ENCODE measurements around the gene GIMAP6.
"Not testable (repeated sequence)": the region's sequence is repeated elsewhere in the genome, so short reads cannot be mapped to it uniquely, and the experiment has no call there.

GIMAP6 gene

DNA sequence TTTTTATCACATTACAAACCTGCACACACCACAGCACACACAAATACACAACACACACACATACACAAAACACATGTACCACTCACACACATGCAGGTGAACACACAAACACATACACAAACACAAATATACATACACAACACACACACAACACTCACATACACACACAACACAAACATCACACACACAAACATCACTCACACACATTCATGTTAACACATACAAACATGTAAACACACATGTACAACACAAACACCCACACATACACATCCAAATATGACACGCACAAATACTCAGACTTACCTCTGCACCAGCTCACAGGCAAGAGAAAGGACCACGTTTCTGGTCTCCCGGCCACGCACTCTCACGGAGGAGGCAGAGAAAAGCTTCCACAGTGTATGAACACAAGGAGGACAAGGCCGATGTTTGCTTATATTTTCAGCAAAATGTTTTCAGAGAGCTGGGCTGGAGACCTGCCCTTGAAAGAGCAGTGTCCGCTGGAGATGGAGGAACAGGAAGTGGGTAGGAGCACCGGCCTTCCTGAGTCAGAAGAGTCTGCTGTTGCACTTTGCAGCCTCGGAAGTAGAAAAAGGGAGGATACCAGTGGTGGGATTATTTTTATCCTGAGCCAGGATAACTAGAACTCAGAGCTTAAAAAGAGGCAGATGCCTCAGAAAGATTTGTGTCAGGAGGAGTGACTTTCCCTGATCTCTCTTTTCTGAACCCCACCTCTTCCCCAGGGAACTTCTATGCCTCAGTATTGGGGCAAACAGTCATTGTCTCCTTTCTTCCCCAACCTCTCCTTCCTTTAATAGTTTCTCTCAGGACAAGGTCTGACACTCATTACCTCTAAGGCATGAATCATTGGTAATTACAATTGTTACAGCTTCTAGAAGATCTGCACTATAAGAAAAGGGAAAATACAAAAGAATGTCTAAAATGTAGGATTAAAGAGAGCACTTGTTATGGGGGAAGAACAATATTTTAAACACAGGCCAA is at the start of gene GIMAP6:
Gene GIMAP6 (minus strand): TSS at position 520 of the 999 bp plus-strand sequence. CDS start 2,243 bp downstream, outside the sequence.
- peak in 2 of 4 experiments; percentile 24 to 37 for DNase-seq

DNA sequence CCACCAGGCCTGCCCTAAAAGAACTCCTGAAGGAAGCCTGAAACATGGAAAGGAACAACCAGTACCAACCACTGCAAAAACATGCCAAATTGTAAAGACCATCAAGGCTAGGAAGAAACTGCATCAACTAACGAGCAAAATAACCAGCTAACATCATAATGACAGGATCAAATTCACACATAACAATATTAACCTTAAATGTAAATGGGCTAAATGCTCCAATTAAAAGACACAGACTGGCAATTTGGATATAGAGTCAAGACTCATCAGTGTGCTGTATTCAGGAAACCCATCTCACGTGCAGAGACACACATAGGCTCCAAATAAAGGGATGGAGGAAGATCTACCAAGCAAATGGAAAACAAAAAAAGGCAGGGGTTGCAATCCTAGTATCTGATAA is 48.2 kb upstream of the GIMAP6 start:
- DNase-seq, result not testable (repeated sequence)

DNA sequence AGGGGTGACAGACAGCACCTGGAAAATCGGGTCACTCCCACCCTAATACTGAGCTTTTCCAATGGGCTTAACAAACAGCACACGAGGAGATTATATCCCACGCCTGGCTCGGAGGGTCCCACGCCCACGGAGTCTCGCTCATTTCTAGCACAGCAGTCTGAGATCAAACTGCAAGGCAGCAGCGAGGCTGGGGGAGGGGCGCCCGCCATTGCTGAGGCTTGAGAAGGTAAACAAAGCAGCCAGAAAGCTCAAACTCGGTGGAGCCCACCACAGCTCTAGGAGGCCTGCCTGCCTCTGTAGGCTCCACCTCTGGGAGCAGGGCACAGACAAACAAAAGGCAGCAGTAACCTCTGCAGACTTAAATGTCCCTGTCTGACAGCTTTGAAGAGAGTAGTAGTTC is 46.4 kb upstream of the GIMAP6 start:
- DNase-seq, result peak in 1 of 4 experiments; percentile 21

DNA sequence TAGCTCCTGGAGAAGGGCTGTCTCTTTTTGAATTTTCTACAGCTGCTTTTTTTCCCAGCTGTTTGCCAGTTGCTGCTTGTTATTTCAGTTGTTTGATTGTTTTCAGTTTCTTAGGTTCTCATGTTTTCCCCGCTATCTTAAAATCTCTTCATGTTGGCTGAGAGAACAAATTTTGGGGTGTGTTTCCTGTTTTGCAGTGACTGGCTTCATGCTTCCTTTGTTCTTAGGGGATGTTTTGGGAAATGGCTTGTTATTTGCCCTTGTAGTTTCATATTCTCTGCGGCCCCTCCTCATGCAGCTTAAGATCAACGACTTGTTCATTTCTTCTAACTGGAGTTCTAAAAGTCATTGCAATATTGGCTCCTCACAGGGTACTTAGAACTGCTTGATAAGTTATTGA is 44.7 kb upstream of the GIMAP6 start:
- DNase-seq, result not testable (repeated sequence)

DNA sequence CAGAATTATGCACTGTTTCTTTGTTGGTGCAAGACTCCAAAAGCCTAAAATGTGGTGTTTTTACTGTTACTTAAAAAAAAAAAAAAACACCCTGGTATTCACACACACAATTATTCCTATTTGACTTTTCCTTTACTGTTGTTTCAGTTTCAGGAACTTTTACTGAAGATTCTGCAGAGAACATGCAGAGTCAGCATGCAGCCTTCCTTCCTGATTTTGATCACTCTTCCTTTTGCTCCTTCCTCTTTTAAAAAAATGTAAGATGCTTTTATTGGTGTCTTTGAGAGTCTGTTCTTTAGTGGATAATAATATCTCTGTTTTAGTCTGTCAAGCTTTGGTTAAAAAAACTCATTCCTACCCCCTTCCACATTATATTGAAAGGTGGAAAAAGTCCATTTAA is 44.1 kb upstream of the GIMAP6 start:
- not testable (repeated sequence) for DNase-seq

DNA sequence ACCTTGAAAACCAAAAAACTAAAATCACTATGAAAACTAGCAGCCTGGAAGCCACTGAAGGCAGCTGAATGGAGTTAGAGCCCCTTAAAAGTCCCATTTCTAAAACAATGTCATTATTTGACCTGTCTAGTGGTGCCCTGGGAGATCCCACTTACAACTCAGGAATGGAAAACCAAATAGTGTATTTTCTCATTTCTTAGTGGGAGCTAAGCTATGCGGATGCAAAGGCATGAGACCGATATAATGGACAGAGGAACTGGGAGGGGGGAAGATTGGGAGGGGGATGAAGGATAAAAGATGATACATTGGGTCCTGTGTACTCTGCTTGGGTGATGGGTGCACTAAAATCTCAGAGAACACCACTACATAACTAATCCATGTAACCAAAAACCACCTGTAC is 43.5 kb upstream of the GIMAP6 start:
- no peak for DNase-seq

DNA sequence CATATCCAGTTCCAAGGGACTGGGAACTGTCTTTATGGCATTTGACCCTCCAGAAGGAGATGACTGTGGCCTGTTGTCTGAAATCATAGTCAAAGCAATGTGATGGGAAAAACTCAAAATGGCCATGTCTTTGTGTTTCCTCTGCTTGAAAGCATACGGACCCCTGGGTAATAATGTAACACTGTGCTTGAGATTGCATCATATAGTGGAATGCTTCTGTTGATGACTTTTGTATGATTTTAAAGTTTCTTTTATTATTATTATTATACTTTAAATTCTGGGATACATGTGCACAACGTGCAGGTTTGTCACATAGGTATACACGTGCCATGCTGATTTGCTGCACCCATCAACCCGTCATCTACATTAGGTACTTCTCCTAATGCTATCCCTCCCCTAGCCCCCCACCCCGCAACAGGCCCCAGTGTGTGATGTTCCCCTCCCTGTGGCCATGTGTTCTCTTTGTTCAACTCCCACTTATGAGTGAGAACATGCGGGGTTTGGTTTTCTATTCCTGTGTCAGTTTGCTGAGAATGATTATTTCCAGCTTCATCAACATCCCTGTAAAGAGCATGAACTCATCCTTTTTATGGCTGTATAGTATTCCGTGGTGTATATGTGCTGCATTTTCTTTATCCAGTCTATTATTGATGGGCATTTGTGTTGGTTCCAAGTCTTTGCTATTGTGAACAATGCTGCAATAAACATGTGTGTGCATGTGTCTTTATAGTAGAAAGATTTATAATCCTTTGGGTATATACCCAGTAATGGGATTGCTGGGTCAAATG is 39.8 kb upstream of the GIMAP6 start:
- not testable (repeated sequence) for DNase-seq

DNA sequence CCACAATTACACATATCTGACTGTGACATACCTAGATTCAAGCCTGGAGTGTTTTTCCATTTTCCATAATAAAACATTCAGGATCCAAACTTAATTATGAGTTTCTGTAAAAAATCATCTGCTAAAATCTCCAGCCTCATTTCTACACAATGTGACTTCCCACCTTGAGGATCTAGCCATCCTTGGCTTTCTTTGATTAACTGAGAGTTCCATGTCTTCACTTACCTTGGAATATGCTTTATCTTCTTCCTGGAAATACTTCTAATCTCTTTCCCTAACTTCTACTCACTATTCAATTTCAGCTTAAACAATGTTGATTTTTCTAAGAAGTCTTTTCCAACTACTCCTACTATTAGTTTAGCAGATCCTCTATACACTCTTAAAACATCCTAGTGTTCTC is 36.8 kb upstream of the GIMAP6 start:
- DNase-seq, result no peak

DNA sequence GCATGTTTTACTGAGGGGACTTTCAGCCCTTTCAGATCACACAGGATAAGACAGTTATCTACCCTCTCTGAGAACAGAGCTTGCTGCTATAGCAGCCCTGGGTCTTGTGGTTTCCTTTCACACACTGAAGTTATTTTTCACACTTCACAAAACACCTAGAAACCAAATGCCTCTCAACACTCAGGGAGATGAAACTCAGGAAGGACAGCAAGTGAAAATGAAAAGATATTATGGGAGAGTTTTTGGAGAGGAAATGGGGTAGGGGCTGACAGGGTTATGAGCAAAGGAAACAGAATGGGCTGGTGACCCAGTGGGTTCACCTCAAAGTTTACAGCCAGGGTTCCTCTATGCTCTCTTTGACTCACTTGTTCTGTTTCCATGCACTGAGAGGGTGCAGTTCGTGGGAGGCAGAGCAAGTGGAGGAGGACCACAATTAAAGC is 36.3 kb upstream of the GIMAP6 start:
- DNase-seq, result peak in 1 of 4 experiments; percentile 18

DNA sequence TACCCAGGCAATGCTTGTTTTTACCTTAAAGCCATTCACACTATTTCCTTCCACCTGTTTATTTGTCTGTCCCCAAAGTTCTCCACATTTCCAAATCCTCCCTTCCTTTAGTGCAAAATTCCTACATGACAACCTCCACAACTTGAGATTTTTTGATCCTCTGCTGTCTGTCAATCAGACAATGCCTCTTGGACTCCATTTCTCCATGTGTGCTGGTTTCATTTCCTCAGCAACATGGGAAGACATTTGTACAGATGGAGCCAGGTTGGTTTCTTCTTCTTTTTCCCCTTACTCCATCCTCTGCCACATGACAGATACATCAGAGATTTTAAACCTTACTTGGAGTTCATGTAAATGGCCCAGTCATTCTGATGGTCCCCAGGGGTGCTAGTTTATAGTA is 34.2 kb upstream of the GIMAP6 start:
- no peak for DNase-seq

DNA sequence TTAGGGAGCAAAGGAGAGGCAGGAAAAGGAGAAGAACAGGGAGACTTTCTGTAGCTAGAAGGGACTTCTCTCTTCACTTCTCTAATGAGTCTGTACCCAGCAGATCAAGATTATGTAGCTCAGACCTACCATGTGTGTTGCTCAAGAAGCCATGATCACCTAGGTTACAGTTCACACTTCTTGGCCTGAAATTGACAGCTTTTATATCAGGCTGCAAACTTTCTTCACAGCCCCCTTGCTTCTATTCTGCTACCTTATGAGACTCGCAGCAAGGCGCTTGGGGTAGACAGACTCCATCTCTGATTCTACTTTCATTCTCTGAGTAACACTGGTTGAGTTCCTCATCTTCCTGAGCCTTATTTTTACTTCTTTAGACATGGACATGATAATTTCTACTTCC is 33.7 kb upstream of the GIMAP6 start:
- no peak for DNase-seq

DNA sequence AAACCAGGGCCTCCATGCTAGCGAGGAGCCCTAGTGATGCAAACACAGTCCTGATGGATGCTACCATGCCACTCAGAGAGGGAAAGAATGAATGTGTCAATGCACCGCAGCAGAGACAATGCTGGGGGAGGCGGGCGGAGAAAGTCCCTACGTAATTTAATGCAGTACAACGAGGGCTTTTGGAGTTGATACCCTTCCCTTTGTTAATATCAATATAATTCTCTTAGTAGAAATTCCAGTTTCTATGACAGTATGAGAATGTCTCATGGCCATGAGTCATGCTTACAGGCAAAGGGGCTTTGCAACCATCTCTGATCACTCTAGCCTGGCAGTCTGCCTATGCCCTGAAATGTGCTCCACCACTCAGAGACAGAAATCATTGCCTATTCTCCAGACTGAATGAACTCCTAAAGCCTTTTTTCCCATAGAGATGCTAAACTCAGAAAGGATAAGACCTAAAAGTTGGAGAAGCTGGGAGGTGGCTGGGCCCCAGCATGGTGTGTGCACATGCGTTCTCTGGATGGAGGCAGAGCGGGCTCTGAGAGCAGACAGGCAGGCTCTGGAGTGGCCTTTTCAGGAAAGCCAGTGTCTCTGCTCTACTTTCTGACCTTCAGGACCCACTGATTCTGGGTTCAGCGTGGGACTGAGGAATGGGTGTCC is 33.0 kb upstream of the GIMAP6 start:
- no peak for DNase-seq

DNA sequence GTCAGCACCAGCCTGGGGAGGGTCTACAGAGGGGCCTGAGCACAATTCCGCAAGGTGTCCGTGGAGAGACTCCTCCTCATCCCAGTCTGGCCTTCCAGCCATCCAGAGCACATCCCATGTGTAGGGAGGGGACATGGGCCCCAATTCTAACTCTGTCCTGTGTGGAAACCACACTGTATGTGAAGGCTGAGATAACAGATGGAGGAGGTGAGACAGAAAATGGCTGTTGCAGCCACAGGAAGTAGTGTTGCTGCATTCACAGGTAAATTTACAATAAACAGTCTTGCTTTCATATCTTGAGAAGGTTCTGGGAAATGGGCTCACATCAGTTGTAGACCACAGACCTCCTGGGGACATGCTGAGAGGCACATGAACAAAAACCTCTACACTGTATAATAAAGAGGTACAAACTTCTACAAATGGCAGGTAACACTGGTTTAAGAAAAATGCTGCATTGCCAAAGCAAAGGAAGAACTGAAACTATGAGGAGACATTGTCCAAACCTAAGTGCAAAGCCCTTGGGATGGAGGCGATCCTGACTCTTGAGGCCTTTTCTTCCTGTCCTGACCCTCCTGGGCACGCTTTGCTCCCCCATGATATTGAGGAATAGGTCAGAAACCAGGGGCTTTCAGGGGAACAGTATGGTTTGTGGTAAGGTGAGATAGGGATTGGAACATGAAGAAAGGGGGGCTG is 31.8 kb upstream of the GIMAP6 start:
- no peak for DNase-seq

DNA sequence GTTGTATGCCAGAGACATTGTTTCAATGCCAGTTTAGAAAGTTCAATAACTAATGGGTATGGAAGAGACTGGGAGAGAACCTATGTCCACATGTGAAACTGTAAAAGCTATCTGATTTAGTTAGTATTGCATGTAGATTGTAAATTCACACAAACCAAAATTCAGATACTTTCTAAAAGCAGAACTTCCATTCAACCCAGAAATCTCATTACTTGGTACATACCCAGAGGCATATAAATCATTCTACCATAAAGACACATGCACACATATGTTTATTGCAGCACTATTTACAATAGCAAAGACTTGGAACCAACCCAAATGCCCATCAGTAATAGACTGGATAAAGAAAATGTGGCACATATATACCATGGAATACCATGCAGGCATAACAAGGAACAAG is 30.6 kb upstream of the GIMAP6 start:
- not testable (repeated sequence) for DNase-seq

DNA sequence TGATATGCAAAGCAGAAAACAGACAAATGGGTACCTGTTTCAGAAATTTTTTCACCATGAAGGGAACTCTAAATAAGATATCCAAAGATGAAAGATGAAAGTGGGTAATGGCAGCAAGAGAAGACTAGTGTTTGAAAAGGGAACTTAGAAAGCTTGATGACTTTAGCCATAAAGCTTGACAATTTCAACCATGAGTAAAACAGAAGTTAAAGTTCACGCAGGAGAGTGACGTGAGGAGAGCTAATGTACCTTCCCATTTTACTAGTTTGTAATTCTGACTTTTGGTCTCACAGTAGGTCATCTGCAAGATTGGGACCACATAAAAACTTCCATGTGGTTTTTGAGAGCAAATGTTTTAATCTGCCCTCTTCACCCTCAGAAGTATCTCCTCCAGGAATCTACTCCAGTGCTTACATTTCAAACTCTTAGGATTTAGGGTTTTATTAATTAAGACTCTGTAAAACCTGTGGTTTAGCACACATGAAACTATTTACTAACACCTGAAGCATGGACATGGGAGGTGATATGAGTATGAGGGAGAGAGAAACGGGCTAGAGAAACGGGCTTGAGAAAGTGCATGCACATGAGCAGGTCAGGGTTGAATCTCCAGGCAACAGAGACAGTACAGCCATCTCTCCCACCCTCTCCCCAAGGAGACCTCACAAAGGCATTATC is 28.9 kb upstream of the GIMAP6 start:
- no peak for DNase-seq

DNA sequence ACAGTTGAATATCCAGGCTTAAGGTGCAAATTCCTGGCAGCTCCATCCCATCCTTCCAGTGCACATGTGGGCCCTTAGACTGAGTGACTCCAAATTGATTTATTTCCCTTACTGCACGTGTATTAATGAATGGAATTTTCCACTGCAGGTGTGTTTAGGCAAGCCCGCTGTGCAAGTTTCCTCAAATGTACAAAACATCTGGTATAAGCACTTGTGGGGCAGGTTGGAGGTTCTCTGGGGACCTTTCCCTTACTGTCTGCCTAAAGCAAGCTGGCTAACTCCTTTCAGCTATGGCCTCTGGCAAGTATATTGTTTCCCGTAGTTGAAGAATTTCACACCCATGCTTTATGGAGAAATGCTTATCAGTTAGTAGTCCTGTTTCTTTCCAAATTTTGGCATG is 25.3 kb upstream of the GIMAP6 start:
- DNase-seq, result no peak

DNA sequence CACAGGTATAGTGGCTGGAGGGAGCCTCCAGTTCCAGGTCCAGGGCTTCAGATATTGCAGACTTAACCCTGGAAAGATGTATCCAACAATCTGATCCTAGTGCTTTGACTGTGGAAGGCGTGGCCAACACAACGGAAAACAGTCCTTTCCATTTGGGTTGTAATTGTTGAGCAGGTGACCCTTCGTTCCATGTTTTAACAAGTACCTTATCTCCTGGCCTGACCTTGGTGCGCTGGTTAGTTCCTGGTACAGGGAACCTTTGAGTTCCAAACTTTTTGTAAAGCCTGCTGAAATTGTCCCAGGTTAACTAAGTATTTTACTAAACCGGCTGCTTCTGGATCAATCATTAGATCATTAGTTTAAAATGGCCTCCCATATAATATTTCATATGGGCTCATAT is 23.9 kb upstream of the GIMAP6 start:
- DNase-seq, result no peak

DNA sequence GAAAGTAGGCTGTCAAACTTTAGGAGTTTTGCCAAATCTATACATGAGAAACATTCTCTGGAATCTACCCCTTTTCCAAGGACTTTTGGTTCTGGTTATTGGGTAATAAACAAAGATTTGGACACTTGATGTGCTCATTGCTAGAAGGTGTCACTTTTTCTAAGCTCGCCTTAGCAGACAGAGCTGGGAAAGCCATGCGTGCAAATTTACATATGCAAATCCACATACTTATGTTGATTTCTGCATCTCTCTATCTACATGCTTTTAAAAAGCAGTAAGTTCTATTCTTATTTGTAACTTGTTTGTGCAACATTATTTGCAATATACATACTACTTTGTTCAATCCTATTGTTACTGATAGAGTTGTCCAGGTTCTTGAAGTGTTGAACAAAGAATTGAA is 22.5 kb upstream of the GIMAP6 start:
- DNase-seq, result no peak

DNA sequence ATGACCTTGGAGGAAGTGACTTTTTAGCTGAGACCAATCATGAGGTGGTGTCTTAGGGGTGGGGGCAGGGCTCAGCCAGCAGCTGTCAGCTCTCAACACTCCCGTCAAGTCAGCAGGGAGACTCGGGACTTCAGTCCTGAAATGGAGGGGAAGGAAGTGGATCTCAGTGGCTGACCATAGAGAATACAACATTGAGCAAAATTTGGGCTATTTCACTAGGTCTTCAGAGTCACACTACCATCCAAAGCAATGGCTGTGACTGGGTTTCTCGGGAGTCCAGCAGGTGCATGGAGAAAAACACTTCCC is 16.8 kb upstream of the GIMAP6 start:
- no peak for DNase-seq

DNA sequence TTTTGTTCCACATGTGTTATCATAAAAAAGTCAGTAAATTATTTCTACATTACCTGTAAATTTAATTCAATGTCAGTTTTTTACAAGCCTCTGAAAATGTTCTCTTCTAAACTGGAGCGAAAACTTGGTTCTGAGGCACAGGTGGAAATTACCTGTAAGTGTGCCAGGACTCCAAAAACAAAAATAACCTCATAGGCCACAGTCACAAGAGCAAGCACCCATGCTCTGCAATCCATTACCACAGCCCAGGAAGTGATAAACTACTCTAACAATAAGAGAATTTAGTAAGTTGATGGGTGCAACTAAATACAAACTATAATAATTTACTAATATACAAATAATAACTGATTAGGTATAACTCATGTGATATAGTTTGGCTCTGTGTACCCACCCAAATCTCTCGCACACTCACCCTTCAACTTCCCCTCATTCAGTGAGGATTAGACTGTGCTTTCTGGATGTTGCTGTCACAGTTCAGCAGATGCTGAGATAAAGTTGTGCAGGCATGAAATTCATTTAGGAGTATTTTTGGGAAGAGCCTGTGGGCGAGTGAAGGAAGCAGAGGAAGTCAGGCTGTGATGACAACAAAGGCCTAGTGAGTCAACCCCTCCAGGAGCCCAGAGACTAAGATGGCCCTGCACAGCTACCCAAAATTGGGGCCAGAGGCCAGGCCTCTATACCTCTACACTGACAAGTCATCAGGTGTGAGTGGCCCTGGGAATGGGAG is 16.3 kb upstream of the GIMAP6 start:
- no peak for DNase-seq

DNA sequence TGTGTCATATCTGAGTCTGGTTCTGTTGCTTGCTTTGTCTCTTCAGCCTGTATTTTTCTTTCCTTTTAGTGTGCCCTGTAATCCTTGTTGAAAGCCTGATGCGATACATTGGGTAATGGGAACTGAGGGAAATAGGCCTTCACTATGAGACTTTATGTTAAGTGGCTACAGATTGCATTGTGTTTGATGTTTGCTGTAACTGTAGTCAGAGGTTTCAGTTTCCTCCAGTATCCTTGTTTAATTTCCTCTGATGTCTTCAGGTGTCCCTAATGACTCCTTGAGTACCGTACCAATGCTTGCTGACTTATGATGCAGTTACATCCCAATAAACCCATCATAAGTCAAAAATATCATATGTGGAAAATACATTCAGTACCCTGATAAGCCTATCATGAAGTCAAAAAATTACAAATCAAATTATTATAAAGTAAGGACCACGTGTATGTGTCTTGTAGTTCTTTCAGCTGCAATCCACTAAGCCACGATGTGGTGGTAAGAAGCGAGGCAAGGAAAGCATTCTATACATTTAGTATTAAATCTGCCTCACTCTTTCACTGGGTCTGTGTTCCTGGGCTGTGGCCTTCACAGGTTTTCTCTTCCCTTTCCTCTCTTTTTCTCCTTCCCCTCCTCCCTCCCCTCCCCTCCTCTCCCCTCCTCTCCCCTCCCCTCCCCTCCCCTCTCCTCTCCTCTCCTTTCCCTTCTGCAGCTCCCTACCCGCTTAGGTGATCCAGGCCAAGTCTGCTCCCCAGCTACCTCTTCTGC is 13.3 kb upstream of the GIMAP6 start:
- no peak for DNase-seq
